ENCODE data around the gene CLEC20A. TPM values are rescaled to one million over a fixed set of nuclear protein-coding genes. Genes with fewer than 3 reads are reported as not detected.

The CLEC20A gene
- total and polyA plus RNA-seq, 2 of the 8 experiments (the other 6 are each of a cell fraction or from before 2014, with no cell fraction given), result not detected

DNA sequence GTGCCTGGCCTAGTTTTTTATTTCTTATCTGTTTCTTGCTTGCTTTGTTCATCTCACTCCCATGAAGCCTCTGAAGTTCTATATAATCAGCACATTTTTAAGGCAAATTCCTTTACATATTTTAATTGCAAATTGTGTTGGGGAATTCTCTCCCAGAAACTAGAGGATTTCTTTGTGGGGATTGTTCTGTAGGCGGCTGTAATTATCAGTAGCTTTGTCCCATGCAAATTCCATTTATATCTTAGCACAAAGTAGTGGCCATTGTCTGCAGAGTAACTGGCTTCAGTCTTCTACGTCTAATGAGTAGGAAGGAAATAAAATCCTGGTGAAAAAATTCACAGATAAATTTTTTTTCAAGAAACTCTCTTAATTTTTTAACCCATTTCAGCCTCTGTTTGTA, 35.7 kb downstream of the CLEC20A start:
- Histone ChIP-seq H3K27me3 (replicated peaks in 1 of 4; ENCODE audit: control insufficient read depth in 3 of 4, extremely low read depth in 1 of 4, insufficient read depth in 3 of 4, low read length in 3 of 4) (no peaks in the 10 kb centered on the region), H2BK12ac (ENCODE audit: low read depth, low read length) (no peak overlapping the region), H3K4me2 (ENCODE audit: insufficient read depth in 1 of 2, low read depth in 2 of 2, low read length in 2 of 2) (no peak overlapping the region), H4K91ac (replicated peaks; ENCODE audit: insufficient read length, low read length) (no peak overlapping the region), H3K23me2 (ENCODE audit: low read depth, low read length) (no peaks in the 10 kb centered on the region), H3K9me3 (ENCODE audit: insufficient read depth in 2 of 2, low read depth in 1 of 2, low read length in 1 of 2) (no peaks in the 10 kb centered on the region), H2AK5ac (ENCODE audit: low read depth, low read length) (no peak overlapping the region), H3K27ac (ENCODE audit: low read depth, low read length) (no peak overlapping the region), H3K4ac (replicated peaks; ENCODE audit: insufficient read length, low read depth, low read length) (no peak overlapping the region), H3K4me3 (ENCODE audit: extremely low read depth in 1 of 4, insufficient read depth in 2 of 4, low read depth in 3 of 4, low read length in 4 of 4) (no peak overlapping the region), H3K4me1 (replicated peaks in 1 of 4; ENCODE audit: control insufficient read depth in 3 of 4, insufficient read depth in 4 of 4, low read length in 3 of 4) (no peaks in the 10 kb centered on the region; a peak in 1 of 7 replicates), H3K79me1 (ENCODE audit: low read depth, low read length) (no peaks in the 10 kb centered on the region), H3K18ac (ENCODE audit: extremely low read depth, low read length) (no peak overlapping the region), H2BK120ac (replicated peaks; ENCODE audit: low read depth, low read length) (no peak overlapping the region), H2BK5ac (ENCODE audit: low read depth, low read length) (no peak overlapping the region), H4K20me1 (replicated peaks in 1 of 2; ENCODE audit: control insufficient read depth in 1 of 2, insufficient read depth in 2 of 2, low read length in 2 of 2) (no peaks in the 10 kb centered on the region), H2BK20ac (ENCODE audit: low read length) (no peak overlapping the region), H3K14ac (ENCODE audit: insufficient read length) (no peak overlapping the region), H2BK15ac (ENCODE audit: low read length) (no peak overlapping the region), H3K23ac (ENCODE audit: insufficient read length) (no peak overlapping the region), H3K36me3 (ENCODE audit: control insufficient read depth in 2 of 4, insufficient read depth in 4 of 4, low read length in 3 of 4) (peaks cover 2 to 13% (median 7%) of the 10 kb centered on the region in 4 experiments; a peak in 6 of 8 replicates), H3K79me2 (ENCODE audit: control insufficient read depth in 1 of 2, insufficient read depth in 2 of 2, low read length in 2 of 2) (no peaks in the 10 kb centered on the region), H4K8ac (ENCODE audit: extremely low read depth, insufficient read depth, low read length) (no peak overlapping the region), H2AFZ (ENCODE audit: low read length) (no peak overlapping the region), H3K56ac (replicated peaks; ENCODE audit: insufficient read length, low read depth, low read length) (no peak overlapping the region), H4K5ac (ENCODE audit: insufficient read length, low read depth, low read length) (no peak overlapping the region), H3K9ac (replicated peaks in 1 of 4; ENCODE audit: extremely low read depth in 1 of 4, low read depth in 3 of 4, low read length in 3 of 4) (no peak overlapping the region)
- FAIRE-seq, result no peak
- no peak for TF ChIP-seq POLR2AphosphoS5 (IDR thresholded peaks at IDR 0.05; ENCODE audit: low read depth, low read length)
- TF ChIP-seq KDM1A (IDR thresholded peaks at IDR 0.05; ENCODE audit: borderline replicate concordance, low read length), result no peak
- no peak for TF ChIP-seq CTBP2 (IDR thresholded peaks at IDR 0.05; ENCODE audit: borderline replicate concordance, insufficient read depth, insufficient read length, low read length)
- no peak for TF ChIP-seq HDAC2 (IDR thresholded peaks at IDR 0.05; ENCODE audit: borderline replicate concordance in 1 of 2, low read depth in 2 of 2, low read length in 2 of 2)
- DNase-seq (ENCODE audit: low read depth in 1 of 2, low spot score in 2 of 2), result no peak
- WGBS, 2 experiments (ENCODE audit: extremely low coverage in 1 of 2, insufficient coverage in 1 of 2, insufficient read length in 1 of 2, insufficient replicate concordance in 2 of 2, low coverage in 1 of 2, low lambda C conversion rate in 2 of 2, missing lambda C conversion rate in 1 of 2), result 79% methylated on average over 2 of the region's 2 CpGs; no CpG with 5 or more reads in 1 of the 2 experiments
- ChIA-PET CTCF (ENCODE audit: partially characterized antibody) (interaction anchor here (1.2 kb wide), 1 partner anchor 136 kb away, joined by 3 read pairs; no protein-coding TSS in a partner anchor), POLR2A (ENCODE audit: partially characterized antibody) (interaction anchor here (1.3 kb wide), 1 partner anchor 11 kb away, joined by 5 read pairs; no protein-coding TSS in a partner anchor)

All from H1 (cell line).